Measurements from ENCODE around the gene CHSY1.

GRCh38 chr15:101264911-101265641 lies 13.2 kb upstream of the CHSY1 start:
- TF ChIP-seq USF1 (IDR thresholded peaks at IDR 0.05) (no peak), TAF1 (IDR thresholded peaks at IDR 0.05; ENCODE audit: low read depth) (no peak), MAX (IDR thresholded peaks at IDR 0.05) (no peak)

Data from Ishikawa (cell line).